CD14-positive monocyte (primary cell): ENCODE measurements around the gene INPP5A. TPM values are rescaled to one million over a fixed set of nuclear protein-coding genes. Genes with fewer than 3 reads are reported as not detected.

Experiments used
- DNase-seq, 3 donors: peaks; one replicate each; pipeline ENCODE4 v3.0.0-alpha.2; 2011 to 2022
- H2AFZ ChIP-seq: 2 replicates; pipeline ENCODE4 v1.6.0; 2012; ENCODE audit warnings: mild to moderate bottlenecking, low read depth, low read length, inconsistent platforms; ENCODE audit not compliant: insufficient read depth, poor library complexity, severe bottlenecking
- H3K27ac ChIP-seq, 2 donors: 1 replicate in 1 of 2; 2 replicates in 1 of 2; pipeline ENCODE4 v1.5.1; 2012 to 2013; ENCODE audit warnings: low read length in 2 of 2, control low read depth in 1 of 2, inconsistent platforms in 1 of 2, low read depth in 1 of 2, mild to moderate bottlenecking in 1 of 2
- H3K27me3 ChIP-seq, 2 donors: one replicate each; pipeline versions ENCODE4 v1.6.0 to v1.6.1; 2011 to 2013; ENCODE audit warnings: low read length in 2 of 2; ENCODE audit not compliant: control insufficient read depth in 2 of 2, insufficient read depth in 2 of 2
- H3K36me3 ChIP-seq, 2 donors: replicated peaks in 1 of 2; 1 replicate in 1 of 2; 2 replicates in 1 of 2; pipeline versions ENCODE4 v1.5.1 to v1.6.1; 2012 to 2013; ENCODE audit warnings: low read length in 2 of 2, control low read depth in 1 of 2, inconsistent platforms in 1 of 2, mild to moderate bottlenecking in 1 of 2; ENCODE audit not compliant: insufficient read depth in 2 of 2, control insufficient read depth in 1 of 2
- H3K4me1 ChIP-seq, 2 donors: 1 replicate in 1 of 2; 2 replicates in 1 of 2; pipeline versions ENCODE4 v1.5.1 to v1.6.1; 2012 to 2013; ENCODE audit warnings: low read length in 2 of 2, control low read depth in 1 of 2, inconsistent platforms in 1 of 2, mild to moderate bottlenecking in 1 of 2, moderate library complexity in 1 of 2; ENCODE audit not compliant: insufficient read depth in 2 of 2, control insufficient read depth in 1 of 2
- H3K4me2 ChIP-seq: replicated peaks from 2 replicates; pipeline ENCODE3; 2012; ENCODE audit warnings: low read length, moderate library complexity, mild to moderate bottlenecking; ENCODE audit not compliant: poor library complexity, severe bottlenecking; ENCODE audit errors: extremely low read depth
- H3K4me3 ChIP-seq, 3 experiments: fragments of 200-600 bp in 1 of 3; sonication (generic) in 1 of 3; replicated peaks in 1 of 3; 1 replicate in 2 of 3; 2 replicates in 1 of 3; pipeline ENCODE4 v1.5.1; 2011 to 2013; ENCODE audit warnings: low read length in 3 of 3, mild to moderate bottlenecking in 3 of 3, control low read depth in 2 of 3, low read depth in 2 of 3, inconsistent platforms in 1 of 3, moderate library complexity in 1 of 3
- H3K79me2 ChIP-seq: 2 replicates; pipeline ENCODE4 v1.6.0; 2012; ENCODE audit warnings: mild to moderate bottlenecking, control low read depth, inconsistent platforms, low read length, moderate library complexity; ENCODE audit not compliant: insufficient read depth
- H3K9ac ChIP-seq: 2 replicates; pipeline ENCODE4 v1.6.0; 2017; ENCODE audit warnings: low read length, mild to moderate bottlenecking; ENCODE audit not compliant: insufficient read depth, poor library complexity, severe bottlenecking
- H3K9me3 ChIP-seq, 2 donors: replicated peaks in 1 of 2; 1 replicate in 1 of 2; 2 replicates in 1 of 2; pipeline versions ENCODE4 v1.5.1 to v1.6.1; 2012 to 2013; ENCODE audit warnings: low read length in 2 of 2, control low read depth in 1 of 2; ENCODE audit not compliant: control insufficient read depth in 1 of 2, insufficient read depth in 1 of 2
- H4K20me1 ChIP-seq: 2 replicates; pipeline ENCODE4 v1.6.0; 2012; ENCODE audit warnings: mild to moderate bottlenecking, low read length, control low read depth, moderate library complexity; ENCODE audit not compliant: insufficient read depth
- H3K27ac Mint-ChIP-seq, 7 donors: one replicate each; pipeline ENCODE4 v1.8.0; 2020; ENCODE audit warnings: mild to moderate bottlenecking in 7 of 7, mixed read lengths in 7 of 7, moderate library complexity in 6 of 7, inconsistent platforms in 2 of 7
- H3K27me3 Mint-ChIP-seq, 3 donors: one replicate each; pipeline ENCODE4 v1.8.0; 2021 to 2022; ENCODE audit warnings: low read depth in 3 of 3, mild to moderate bottlenecking in 3 of 3, mixed read lengths in 3 of 3, moderate library complexity in 3 of 3, inconsistent platforms in 1 of 3
- H3K36me3 Mint-ChIP-seq, 2 donors: one replicate each; pipeline ENCODE4 v1.8.0; 2020; ENCODE audit warnings: mixed read lengths in 2 of 2, inconsistent platforms in 1 of 2, mild to moderate bottlenecking in 1 of 2
- H3K4me1 Mint-ChIP-seq: one replicate; pipeline ENCODE4 v1.8.0; 2020; ENCODE audit warnings: mild to moderate bottlenecking, mixed read lengths
- H3K4me3 Mint-ChIP-seq, 2 donors: one replicate each; pipeline ENCODE4 v1.8.0; 2020; ENCODE audit warnings: mild to moderate bottlenecking in 2 of 2, mixed read lengths in 2 of 2, moderate library complexity in 1 of 2
- H3K9me3 Mint-ChIP-seq, 7 donors: one replicate each; pipeline ENCODE4 v1.8.0; 2020 to 2022; ENCODE audit warnings: mixed read lengths in 7 of 7, mild to moderate bottlenecking in 6 of 7, moderate library complexity in 6 of 7, inconsistent platforms in 2 of 7
- WGBS: methylation state at CpG from one replicate; pipeline ENCODE4 v1.1.5; 2013; ENCODE audit warnings: missing lambda C conversion rate; ENCODE audit not compliant: insufficient coverage; 5-methylcytosine and 5-hydroxymethylcytosine counted together
- intact Hi-C, 2 donors: fragments of 100-400 bp; cut with micrococcal nuclease; formaldehyde crosslinking; loops; one replicate each; pipeline versions ENCODE4 v1.15.0 to v1.15.1; 2023
- polyA plus RNA-seq, 3 donors: library from polyadenylated mRNA; depleted of rRNA in 1 of 3; unstranded in 2 of 3; stranded (reverse) in 1 of 3; fragments of 300-500 nt in 2 of 3; fragments of >200 nt in 1 of 3; fragmentation: Illumina TruSeq in 2 of 3; gene quantifications; 1 replicate in 2 of 3; 2 replicates in 1 of 3; pipeline ENCODE4 v1.2.3, GENCODE V29; 2012 to 2021
- TF ChIP-seq, protein P1 (sequence below): fragments of 200-600 bp; IDR thresholded peaks from one replicate; pipeline ENCODE4 v1.8.0; 2022; ENCODE audit warnings: antibody characterized with exemption, mild to moderate bottlenecking

The INPP5A gene
- polyA plus RNA-seq, 3 donors, result 0.87 to 17.2 (median 2.9) TPM

DNA sequence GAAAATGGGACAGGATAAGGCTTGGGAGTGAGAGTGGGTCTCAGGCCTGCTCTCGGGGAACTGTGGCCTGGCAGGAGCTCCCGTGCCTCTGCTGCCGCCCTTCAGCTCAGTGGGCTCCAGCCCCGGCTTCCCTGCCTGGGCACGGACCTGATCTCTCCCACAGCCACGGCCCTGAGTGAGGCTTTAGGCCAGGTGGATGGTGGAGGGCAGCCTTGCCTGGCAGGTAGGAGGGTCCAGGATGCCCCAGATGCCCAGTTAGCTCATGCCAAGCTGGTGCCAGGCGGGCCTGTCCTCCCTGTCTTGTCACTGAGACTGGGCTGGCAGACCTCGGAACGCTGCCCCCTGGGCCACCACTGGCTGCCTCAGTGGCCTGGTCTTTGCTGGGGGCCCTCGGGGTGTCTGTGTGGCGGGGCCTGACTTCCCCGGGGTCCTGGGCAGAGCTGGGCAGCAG, 116.6 kb downstream of the INPP5A start:
- H3K9me3 Mint-ChIP-seq, result no peaks in the 10 kb centered on the region
- Histone ChIP-seq H2AFZ (no peak overlapping the region), H3K36me3 (peaks cover 39 to 66% of the 10 kb centered on the region in 2 donors), H3K9me3 (no peaks in the 10 kb centered on the region), H3K27me3 (no peaks in the 10 kb centered on the region), H3K4me3 (no peak overlapping the region), H4K20me1 (peaks cover 35% of the 10 kb centered on the region), H3K4me1 (no peaks in the 10 kb centered on the region), H3K9ac (no peak overlapping the region), H3K79me2 (no peaks in the 10 kb centered on the region), H3K4me2 (no peak overlapping the region), H3K27ac (no peak overlapping the region)
- DNase-seq, result no peak
- H3K27me3 Mint-ChIP-seq, result peaks cover 0 to 2% (median 0%) of the 10 kb centered on the region in 3 donors
- TF ChIP-seq, protein P1, sequence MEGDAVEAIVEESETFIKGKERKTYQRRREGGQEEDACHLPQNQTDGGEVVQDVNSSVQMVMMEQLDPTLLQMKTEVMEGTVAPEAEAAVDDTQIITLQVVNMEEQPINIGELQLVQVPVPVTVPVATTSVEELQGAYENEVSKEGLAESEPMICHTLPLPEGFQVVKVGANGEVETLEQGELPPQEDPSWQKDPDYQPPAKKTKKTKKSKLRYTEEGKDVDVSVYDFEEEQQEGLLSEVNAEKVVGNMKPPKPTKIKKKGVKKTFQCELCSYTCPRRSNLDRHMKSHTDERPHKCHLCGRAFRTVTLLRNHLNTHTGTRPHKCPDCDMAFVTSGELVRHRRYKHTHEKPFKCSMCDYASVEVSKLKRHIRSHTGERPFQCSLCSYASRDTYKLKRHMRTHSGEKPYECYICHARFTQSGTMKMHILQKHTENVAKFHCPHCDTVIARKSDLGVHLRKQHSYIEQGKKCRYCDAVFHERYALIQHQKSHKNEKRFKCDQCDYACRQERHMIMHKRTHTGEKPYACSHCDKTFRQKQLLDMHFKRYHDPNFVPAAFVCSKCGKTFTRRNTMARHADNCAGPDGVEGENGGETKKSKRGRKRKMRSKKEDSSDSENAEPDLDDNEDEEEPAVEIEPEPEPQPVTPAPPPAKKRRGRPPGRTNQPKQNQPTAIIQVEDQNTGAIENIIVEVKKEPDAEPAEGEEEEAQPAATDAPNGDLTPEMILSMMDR, result no peak
- peak overlapping the region in 1 of 2 donors; percentile 24 for H3K4me3 Mint-ChIP-seq
- intact Hi-C loops, result no loop called here
- H3K27ac Mint-ChIP-seq, result no peak overlapping the region
- 96% methylated on average over 12 of the region's 12 CpGs for WGBS
- H3K4me1 Mint-ChIP-seq, result no peaks in the 10 kb centered on the region
- H3K36me3 Mint-ChIP-seq, result peaks cover 39 to 52% of the 10 kb centered on the region in 2 donors

DNA sequence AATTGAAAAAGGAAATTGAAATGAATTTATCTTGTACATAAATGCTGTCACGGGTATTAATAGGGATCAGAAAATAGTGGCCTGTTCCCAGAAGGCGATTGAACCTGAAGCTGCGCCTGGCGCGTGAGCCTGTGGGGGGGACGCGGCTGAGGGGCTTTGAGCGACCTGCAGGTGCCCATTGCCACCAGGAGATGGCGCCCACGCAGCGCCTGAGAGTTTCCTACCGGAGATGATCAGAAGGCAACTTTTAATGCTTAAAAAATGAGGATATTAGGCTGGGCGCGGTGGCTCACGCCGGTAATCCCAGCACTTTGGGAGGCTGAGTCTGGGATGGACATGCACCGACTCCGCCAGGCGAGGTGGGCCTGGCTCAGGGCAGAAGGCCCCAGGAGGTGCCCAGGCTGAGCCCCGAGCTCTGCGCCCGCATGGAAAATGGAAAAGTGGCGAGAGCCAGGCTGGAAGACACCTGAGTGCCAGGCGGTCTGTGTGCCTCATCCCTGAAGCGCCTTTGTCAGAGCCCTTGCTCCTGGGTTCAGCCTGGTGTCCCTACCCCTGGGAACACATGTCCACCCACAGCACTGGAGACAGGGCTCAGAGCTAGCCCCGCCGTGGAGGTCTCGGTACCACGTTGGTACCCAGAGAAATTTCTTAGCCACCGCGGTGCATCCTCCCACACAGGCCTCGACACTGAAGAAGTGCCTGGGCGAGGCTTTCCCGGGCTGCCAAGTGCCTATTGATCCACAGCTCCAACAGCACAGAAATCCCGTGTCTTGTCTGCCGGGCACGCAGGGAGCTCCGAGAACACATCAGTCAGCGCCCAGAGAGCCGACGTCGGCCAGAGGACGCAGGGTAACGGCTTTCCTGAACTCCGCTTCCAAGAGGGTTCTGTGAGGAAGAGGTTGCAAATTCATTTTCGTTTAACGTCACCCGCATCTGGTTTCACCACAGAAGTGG, 117.4 kb downstream of the INPP5A start:
- no peak overlapping the region for H3K4me3 ChIP-seq
- H3K27me3 Mint-ChIP-seq, result peaks cover 0 to 2% (median 0%) of the 10 kb centered on the region in 3 donors
- TF ChIP-seq, protein P1, result peak; percentile 91
- 76% methylated on average over 47 of the region's 48 CpGs for WGBS
- H3K27me3 ChIP-seq, result no peaks in the 10 kb centered on the region
- intact Hi-C loops, result no loop called here
- no peaks in the 10 kb centered on the region for H3K79me2 ChIP-seq
- H3K27ac Mint-ChIP-seq, result no peak overlapping the region
- peaks cover 30% of the 10 kb centered on the region for H4K20me1 ChIP-seq
- no peak overlapping the region for H3K4me3 Mint-ChIP-seq
- H3K36me3 ChIP-seq, result peaks cover 39 to 66% of the 10 kb centered on the region in 2 donors
- H3K9ac ChIP-seq, result no peak overlapping the region
- H3K4me1 Mint-ChIP-seq, result no peaks in the 10 kb centered on the region
- peaks cover 43 to 53% of the 10 kb centered on the region in 2 donors for H3K36me3 Mint-ChIP-seq
- no peaks in the 10 kb centered on the region for H3K9me3 Mint-ChIP-seq
- DNase-seq, result peak; percentile 28 to 40 (median 38)
- no peak overlapping the region for H3K4me2 ChIP-seq
- no peaks in the 10 kb centered on the region for H3K9me3 ChIP-seq
- no peak overlapping the region for H3K27ac ChIP-seq
- no peaks in the 10 kb centered on the region for H3K4me1 ChIP-seq
- H2AFZ ChIP-seq, result no peak overlapping the region
